ENCODE data around the gene PLCD1.
"Not testable (repeated sequence)": the region's sequence is repeated elsewhere in the genome, so short reads cannot be mapped to it uniquely, and the experiment has no call there.

PLCD1 gene

DNA sequence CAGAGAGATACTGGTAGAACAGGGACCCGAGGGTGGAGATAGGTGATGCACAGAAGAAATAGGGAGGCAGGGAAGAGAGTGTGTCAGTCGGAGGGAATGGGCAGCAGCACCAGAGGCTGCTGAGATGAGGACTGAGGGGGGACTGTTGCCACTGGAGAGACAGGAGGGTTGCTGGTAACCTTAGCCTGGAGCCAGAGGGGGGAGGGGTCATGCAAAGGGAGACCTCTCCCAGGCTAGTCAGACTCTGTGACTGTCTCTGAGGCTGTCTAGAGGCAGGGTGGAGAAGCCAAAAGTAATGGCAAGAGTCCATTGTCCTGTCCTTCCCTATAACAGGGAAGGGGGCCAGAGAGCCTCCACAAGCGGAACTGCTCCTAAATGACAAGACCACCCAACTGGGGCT lies 7.5 kb upstream of the PLCD1 start:
- DNase-seq (ENCODE audit: low read depth), result no peak

- DNase-seq (ENCODE audit: low read depth), result no peak
These were observed 6.8 kb upstream of the PLCD1 start for GRCh38 chr3:38036286-38036685.

- DNase-seq (ENCODE audit: low read depth), result not testable (repeated sequence)
These were observed 4.9 kb upstream of the PLCD1 start for GRCh38 chr3:38034335-38034734.

GRCh38 chr3:38033586-38033985 lies 4.1 kb upstream of the PLCD1 start:
- not testable (repeated sequence) for DNase-seq (ENCODE audit: low read depth)

- DNase-seq (ENCODE audit: low read depth), result no peak
These were observed 3.0 kb upstream of the PLCD1 start for GRCh38 chr3:38032328-38032865.

DNA sequence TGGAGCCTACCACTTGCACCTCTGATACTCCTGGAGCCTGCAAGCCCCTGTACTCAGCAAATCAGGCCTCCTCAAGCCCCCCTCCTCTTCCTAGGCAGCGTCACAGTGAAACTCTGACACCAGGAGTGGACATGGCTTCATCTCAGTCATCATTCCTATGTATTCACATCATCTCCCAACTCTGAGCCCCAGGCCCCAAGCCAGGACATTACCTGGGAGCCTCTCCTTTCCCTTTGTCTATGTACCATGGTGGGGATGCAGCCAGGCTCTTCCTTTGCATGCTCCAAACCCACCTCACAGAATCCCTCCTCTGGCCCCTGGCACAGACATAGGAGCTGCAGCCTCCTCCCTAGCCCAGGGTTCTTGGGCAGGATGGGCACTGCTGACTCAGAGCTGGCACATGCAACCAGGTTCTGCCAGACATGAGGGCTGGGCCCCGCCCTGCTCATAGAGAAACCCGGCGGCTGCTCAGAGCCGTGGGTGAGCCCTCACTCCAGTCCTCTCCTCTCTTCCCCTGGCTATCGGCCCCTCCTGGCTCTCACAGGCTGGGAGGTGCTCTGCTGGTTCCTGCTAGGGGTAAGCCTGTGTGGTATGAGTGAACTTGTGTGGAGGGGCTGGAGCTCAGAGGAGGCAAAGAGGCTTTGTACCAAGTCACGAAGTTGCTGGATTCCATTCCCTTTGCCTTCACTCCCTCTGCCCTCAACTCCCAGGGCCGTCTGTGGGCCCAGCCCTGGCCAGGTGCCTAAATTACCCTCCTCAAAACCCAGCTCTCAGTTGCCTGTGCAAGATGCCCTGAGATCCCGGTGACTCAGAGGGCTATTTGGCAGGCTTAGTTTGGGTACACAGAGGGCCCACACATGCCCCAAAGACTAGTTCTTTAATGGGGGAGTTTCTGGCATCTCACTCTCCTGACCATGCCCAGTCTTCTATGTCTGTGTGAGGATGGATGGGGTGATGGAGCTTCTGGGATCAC lies 1.9 kb upstream of the PLCD1 start:
- peak; percentile 37 for DNase-seq (ENCODE audit: low read depth)

GRCh38 chr3:38030126-38031021 lies 932 bp upstream of the PLCD1 start:
- no peak for DNase-seq (ENCODE audit: low read depth)

- DNase-seq (ENCODE audit: low read depth), result no peak
These were observed 651 bp downstream of the PLCD1 start for GRCh38 chr3:38028621-38029361.

GRCh38 chr3:38027466-38028465 lies 1.7 kb downstream of the PLCD1 start:
- DNase-seq (ENCODE audit: low read depth), result no peak

GRCh38 chr3:38026856-38027255 lies 2.6 kb downstream of the PLCD1 start:
- no peak for DNase-seq (ENCODE audit: low read depth)

DNA sequence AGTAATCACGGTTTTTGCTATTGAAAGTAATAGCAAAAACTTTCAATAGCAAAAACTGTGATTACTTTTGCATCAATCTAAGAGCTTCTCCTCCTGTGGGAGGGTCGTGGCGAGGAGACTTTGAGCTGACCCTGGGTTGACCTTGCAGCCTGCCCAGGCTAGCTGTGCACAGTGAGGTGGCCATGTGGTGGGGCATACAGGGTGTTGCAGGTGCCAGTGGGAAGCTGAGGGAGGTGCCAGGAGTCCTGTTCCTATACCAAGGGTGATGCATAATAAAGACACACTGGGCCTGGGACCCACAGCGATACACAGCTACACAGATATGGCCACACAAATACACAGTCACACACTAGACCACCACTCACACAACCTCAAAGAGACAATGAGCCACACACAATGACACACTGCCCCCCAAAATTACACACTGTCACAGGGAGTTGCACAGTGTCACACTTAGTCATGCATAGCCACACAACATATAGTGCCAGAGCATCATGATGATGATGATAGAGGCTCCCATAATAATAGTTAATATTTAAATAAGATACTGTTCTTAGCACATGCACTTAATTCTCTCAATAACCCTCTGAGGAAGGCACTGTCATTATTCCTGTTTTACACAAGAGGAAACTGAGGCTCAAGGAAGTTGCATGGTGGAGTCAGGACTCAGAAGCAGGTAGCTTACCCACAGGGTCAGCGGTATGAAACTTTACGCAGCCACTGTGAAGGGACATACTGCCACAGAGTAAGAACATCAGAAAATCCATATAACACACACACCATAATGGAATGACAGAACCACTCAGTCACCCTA lies 6.3 kb downstream of the PLCD1 start:
- DNase-seq (ENCODE audit: low read depth), result no peak

DNA sequence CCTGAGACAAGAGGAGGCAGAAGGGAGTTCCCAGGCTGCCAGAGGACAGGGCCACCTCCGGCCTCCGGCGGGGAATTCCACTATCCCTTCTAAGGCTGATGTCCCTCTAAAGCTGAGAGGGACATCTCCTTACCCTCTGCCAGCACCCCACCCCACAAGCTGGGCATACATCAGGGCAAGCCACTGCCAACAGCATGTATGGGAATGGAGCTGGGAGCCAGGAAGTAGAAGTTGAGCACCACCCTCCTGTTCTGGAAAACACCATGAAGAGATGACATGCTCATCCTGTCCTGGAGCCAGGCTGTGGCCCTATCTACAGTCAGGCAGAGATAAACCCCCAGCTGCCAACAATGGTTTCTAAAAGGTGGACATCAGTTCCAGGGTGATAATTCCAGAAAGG lies 7.1 kb downstream of the PLCD1 start:
- no peak for DNase-seq (ENCODE audit: low read depth)

- no peak for DNase-seq (ENCODE audit: low read depth)
These were observed 8.2 kb downstream of the PLCD1 start for GRCh38 chr3:38021196-38021595.

DNA sequence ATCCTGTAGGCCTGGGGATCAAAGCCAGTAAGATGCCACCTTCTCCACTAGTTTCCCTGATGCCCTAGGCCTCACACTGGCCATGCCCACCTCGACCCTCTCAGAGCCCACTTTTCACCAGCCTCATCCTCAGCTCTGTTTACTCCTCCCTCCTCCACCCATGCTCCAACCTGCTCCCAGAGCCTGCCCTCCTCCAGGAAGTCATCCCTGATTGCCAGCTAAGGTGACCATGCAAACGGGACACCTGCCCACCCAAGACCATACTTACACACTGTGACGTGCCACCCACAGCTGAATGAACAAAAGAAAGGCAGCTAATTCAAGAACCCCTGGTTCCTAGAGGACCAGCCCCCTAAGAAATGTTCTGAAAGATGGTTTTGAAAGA lies 9.1 kb downstream of the PLCD1 start:
- no peak for DNase-seq (ENCODE audit: low read depth)

- no peak for DNase-seq (ENCODE audit: low read depth)
These were observed 9.6 kb downstream of the PLCD1 start for GRCh38 chr3:38019658-38020341.

GRCh38 chr3:38018296-38019266 lies 10.9 kb downstream of the PLCD1 start:
- no peak for DNase-seq (ENCODE audit: low read depth)

DNA sequence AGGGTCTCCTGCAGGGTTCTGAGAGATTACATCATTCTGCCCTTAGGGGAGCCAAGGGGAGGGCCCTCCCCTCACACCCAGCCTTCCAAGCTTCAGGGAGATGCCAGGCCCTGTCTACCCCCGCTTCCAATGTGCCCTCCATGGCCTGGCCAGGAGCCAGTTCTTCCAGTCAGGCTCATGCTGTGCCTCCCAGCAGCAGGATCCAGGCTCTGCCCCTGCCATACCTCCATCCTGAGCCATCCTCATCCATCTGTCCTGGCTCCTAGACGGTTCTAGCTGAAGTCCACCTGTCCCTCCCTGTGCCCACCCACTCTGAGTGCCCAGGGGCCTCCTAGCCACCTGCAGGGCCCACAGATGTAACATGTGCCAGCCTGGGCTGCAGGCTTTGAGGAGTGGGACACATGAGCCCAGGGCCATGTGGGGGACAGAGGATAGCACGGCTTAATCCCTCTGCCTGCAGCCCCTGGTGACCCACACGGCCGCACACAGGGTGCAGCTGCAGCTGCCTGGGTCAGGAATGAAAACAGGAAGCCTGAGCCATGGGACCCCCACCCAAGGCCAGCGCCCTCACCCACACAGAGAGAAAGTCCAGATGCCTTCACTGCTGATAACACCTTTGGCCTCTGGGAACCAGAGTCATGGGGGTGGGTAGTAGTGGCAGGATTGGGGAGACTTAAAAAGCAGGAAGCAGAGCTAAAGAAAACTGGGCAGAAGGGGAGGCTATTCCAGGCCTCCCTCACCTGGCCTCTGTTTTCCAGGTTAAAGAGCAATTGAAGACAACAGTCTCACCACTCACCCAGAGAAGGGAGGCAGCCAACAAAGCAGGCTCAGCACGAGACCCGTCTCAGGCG lies 11.8 kb downstream of the PLCD1 start:
- DNase-seq (ENCODE audit: low read depth), result no peak

Measured in stimulated activated CD8-positive, alpha-beta memory T cell treated with anti-CD3 and anti-CD28 coated beads, Interleukin-12 subunit alpha, Interleukin-12 subunit beta, amount 100 ng/mL, for 1 hour (primary cell).